Hematopoietic multipotent progenitor cell (in vitro differentiated cells): ENCODE results near the gene LOXL1. TPM values are rescaled to one million over a fixed set of nuclear protein-coding genes. Genes with fewer than 3 reads are reported as not detected.
"Not testable (repeated sequence)": the region's sequence is repeated elsewhere in the genome, so short reads cannot be mapped to it uniquely, and the experiment has no call there.

Source experiments
- DNase-seq, 3 donors: peaks; one replicate each; pipeline ENCODE4 v3.0.0-alpha.2; 2011 to 2015; ENCODE audit warnings: low read depth in 2 of 3, low spot score in 2 of 3
- total RNA-seq: library from RNA; depleted of rRNA; stranded (reverse); fragments of >200 nt; gene quantifications from one replicate; pipeline ENCODE4 v1.2.3, GENCODE V29; 2012

LOXL1 gene
- total RNA-seq, 1 donor, result 12.9 TPM

DNA sequence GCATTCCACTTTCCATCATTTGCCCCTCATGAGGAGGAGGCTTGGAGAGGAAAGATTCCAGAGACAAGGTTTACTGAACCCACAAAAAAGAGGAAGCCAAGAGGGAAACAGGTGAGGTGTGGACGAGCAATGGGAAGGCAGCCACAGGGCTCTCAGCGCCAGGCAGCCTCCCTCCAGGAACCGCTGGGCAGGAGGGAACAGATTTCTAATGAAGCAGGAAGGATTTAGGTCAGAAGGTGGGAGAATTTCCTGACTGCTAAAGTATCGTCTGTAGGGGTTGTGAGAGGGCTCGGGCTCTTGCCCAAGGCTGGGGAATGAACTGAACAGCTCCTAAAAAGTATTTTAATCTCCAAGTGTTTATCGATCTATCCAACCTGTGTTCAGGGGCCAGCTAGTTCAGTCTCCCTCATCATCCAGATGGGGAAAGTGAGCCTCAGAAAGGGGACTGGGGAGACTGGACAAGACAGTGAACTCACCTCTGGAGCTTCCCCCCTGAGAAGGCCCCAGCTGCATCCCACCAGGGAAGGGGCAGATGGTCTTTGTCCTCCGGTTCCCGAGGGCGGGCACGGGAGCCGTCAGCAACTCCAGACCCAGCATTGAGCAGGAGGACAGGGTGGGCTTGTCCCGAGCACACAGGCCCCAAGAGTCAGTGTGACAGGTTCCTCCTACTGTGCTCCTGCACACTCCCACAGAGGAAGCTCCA lies 10.5 kb downstream of the LOXL1 start:
- DNase-seq, result no peak

DNA sequence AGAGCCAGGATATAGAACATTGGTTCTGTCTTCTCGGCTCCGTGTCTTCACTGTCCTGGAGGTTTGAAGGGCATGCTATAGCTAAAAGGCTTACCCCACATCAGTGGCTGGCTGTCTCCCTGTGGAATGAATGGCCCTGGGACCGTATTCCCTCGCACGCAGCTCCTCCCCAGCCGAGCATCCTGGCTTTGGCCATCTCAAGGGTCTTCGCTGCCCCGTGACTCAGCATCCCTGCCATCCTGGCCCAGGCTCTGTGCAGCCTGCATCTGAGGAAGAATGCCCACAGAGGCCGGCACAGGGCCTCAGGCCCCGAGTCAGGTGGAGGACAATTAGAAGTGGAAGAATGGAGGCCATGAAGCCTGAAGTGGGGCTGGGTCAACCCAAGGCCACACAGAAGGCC lies 11.0 kb downstream of the LOXL1 start:
- no peak for DNase-seq

DNA sequence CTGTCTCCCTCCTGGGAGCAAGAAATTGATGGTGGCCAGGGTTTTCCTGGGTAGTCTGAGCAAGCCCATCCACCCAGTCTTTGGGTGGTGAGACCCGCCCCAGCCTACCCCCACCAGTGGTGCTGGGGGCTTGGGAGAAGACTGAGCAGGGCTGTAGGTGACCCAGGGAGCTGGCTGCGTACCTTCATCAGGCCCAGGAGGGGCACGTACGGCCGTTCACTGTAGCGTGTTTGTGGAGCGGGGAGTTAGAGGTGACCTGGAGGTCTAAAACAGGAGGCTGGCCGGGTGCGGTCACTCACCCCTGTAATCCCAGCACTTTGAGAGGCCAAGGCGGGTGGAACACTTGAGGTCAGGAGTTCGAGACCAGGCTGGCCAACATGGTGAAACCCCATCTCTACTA lies 11.5 kb downstream of the LOXL1 start:
- no peak for DNase-seq

DNA sequence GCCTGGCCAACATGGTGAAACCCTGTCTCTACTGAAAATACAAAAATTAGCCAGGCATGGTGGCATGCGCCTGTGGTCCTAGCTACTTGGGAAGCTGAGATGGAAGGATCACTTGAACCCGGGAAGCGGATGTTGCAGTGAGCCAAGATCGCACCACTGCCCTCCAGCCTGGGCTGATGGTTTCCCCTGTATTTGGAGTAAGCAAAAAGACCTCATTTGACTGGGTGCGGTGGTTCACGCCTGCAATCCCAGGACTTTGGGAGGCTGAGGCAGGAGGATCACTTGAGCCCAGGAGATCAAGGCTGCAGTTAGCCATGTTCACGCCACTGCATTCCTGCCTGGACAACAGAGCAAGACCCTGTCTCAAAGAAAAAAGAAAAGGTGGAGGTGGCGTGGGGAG lies 12.3 kb downstream of the LOXL1 start:
- DNase-seq, result not testable (repeated sequence)

DNA sequence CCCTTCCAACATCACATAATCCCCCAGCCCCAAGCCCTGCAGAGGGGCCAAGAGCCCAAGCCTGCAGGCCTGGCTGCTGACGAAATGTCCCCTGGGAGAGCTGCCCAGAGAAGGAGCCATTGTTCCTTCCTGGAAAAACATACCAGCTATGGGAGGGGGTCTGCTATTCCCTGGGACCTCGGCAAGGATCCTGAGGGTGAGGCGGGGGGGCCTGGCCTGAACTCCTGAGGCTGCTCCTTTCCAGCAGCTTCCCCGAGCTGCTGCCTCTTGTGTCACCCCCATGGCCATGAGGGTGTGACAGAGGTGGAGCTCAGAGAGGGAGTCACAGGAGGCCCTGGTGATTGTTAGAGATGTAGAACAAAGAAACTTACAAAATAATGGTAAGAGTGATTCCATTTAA lies 12.9 kb downstream of the LOXL1 start:
- DNase-seq, result no peak

DNA sequence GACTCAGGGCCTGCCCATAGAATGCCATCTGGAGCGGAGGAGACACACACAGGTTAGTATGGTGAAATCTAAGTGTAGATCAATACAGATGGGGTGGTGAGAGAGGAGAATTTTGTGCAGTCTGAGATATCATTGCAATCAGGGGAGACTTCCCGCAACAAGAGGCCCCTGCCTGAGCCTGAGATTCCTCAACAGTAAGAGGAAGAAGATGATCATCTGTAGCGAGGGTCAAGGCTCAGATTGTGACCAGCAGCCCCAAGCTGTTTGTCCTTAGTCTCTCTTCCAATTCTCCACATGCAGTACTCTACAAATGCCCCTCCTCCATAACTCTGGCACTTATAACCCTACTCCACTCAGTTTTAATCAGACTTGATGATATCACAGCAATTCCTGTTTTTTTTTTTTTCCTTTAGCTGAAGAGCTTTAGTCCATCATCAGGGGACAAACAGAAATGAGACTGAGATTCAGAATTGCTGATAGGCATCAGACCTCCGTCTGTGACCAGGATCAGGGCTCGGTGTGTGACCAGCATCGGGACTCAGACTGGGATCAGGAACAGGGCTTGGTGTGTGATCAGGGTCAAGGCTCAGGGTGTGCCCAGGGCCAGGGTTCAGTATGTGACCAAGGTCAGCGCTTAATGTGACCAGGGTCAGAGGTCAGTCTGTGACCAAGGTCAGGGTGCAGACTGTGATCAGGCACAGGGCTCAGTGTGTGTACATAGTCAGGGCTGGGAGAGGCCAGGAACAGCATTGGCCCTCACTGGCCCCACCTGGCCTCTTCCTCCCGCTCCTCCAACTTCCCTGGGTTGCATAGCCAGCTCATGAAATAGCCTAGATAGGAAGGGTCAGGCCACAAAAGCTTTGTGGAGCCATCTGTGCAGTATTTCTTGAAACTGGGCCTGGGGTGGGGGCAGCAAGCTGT lies 14.1 kb downstream of the LOXL1 start:
- DNase-seq, result no peak

DNA sequence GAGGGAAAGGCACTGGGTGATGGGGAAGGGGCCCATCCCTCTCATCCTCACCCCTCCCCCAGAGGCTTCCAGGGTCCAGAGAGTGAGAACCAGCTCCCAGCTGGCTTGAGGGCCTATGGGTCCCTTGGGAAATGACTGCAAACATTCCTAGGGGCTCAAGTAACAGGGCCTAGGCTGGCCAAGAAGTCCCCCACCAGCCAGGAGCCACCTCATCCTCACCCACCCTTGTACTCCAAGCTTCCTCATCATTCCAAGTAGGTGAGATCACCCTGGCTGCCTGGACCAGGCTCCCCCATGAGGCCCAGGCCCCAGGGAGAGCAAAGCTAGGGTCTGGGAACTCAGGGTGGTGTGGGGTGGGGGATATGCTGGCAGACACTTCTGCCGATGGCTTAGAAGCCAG lies 14.8 kb downstream of the LOXL1 start:
- no peak for DNase-seq

DNA sequence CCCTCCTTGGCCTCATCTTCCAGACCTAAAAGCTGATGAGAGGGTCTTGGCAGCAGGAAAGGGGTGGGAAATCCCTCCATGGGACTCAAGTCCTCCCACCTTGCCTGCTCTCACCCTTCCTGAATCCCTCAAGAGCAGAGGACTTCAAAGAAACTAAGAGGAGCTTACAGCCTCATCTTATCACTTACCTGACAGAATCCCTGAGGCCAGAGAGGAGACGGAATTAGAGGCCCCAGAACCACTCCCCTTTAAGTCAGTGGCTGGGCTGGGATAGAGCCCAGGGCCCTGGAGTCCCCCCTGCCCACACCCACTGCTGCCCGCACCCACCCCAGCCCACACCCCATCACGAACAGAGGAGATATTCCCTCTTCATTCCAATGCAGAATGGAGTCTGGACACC lies 15.2 kb downstream of the LOXL1 start:
- DNase-seq, result no peak

DNA sequence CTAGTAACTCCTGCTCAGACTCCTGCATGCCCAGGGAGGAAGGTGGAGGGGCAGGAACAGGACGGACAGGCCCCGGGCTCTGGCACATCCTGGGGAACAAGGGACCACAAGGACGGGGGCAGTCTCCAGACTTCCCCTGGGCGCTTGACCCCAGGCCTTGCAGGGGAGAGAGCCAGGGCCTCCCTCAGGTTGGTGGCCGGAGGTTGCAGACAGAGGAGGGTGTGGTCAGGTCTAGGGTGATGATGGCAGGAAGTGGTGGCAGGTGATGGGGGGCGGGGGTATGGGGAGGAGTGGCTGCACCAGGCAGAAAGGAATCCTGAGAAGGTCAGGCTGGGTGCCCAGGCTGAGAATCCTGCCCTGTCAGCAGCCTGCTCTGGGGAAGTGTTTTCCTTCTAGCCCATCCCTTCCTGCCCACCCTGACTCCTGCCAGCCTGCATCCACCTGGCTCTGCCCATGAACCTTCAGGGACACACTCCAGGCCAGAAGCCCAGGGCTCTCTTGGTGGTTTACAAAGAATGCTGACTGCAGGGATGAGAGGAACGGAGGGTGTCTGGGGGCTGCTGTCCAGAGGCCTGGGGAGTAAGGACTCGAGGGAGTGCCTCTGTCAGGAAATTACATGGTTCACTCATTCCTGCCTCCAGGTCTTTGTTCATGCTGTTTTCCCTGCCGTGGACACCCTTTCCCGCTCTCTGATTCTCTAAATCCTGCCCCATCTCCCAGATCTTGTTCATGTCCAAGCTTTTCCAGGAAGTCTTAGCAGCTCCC lies 15.8 kb downstream of the LOXL1 start:
- DNase-seq, result no peak

DNA sequence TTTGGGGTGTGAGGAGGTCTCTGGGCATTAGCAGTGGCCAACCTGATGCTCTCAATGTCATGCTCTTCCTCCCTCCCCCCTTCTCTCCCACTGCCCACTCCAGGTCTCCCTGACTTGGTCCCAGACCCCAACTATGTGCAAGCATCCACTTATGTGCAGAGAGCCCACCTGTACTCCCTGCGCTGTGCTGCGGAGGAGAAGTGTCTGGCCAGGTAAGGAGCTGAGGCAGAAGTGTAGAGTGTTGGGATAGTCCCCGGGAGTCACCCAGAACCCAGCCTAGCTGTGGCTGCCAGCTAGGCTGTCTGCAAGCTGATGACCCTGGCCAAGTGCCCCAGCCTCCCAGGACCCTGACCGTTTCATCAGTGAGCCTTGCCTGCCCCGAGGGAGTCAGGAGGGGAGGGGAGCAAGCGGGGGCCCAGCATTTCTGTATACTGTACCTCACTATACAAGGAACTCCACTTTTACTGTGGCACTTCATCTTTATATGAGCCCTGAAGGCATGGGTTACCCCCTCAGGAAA lies 16.5 kb downstream of the LOXL1 start:
- DNase-seq, result no peak

DNA sequence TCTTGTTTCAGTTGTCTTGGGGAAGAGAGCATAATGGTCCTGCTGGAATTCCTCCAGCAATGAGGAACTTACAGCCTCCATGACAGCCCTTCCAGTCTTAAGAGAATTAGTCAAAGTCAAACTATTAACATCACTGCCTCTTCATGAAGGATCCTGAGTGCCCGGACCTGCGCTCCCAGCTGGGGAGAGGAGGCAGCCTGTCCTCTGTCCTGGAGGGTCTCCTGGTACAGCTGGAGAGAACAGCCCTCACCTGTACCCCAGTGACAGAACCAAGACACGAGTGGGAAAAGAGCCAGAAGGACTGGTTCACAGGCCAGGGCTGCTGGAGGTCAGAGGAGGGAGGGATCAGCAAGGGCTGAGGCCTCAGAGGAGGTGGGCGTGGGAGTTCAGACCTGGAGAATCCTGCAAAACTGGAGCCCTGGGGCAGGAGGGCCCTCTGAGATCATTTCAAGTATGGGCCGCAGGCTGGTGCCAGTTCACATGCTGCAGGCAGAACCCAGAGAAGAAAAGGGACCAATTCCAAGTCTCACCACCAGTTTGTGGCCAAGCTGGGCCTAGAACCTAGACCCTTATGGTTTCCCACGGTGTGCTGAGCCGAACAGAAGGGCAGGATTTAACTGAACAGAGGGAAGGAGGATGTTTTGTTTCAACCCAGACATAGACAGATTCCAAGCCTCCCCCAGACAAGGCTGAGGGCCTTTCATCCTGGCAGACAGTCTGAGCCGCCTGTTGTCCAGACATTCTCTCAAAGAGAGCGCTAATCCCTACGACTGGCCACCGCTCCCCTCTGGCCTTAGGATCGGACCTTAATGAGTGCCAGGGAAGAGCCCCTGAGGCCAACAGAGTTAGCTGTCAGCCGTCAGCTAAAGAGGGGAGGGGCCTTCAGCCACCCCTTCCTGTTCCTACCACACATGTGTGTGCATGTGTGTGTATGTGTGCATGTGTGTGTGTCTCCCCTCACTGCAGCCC lies 18.2 kb downstream of the LOXL1 start:
- DNase-seq, result peak in 1 of 3 donors; percentile 81

DNA sequence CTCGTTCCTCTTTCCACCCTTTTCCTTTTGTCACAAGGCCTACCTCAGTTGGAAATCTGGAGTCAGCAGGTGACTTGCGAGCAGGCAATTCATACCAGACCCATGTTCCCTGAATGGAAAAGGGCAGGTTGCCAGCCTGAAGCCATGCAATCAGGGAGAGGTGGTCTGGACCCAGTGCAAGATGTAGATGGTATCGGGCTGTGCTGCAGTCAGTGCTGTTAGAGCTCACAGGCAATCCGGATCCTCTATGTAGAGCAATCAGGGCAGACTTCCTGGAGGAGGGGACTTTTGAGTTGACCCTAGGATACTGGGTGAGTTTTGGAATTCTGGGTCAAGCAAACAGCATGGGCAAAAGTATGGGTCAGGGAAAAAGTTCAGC lies 18.9 kb downstream of the LOXL1 start:
- no peak for DNase-seq

DNA sequence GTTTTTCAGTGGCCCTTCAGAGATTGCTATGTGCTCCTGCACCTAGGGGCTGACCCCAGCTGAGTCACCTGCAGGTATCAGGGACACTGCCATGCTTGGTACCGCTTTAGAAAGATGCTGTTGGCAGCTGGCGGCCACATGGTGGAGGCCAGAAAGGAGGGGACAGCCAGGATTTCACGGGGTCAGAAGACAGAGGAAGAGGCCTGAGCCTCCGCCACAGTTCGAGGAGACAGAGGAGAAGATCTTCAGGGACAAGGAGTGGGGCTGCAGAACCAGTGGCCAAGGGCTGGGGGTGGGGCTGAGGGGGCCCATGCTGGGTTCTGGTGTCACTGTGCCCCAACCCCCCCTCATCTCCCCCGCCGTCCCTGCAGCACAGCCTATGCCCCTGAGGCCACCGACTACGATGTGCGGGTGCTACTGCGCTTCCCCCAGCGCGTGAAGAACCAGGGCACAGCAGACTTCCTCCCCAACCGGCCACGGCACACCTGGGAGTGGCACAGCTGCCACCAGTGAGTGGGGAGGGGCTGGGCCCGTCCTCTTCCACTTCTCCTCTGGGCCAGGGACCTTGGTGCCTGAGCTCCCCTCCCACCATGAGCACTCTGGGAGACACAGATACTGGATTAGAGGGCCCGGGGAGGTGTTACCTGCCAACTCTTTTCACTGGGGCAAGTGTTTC lies 19.9 kb downstream of the LOXL1 start:
- DNase-seq, result peak in 1 of 3 donors; percentile 64

DNA sequence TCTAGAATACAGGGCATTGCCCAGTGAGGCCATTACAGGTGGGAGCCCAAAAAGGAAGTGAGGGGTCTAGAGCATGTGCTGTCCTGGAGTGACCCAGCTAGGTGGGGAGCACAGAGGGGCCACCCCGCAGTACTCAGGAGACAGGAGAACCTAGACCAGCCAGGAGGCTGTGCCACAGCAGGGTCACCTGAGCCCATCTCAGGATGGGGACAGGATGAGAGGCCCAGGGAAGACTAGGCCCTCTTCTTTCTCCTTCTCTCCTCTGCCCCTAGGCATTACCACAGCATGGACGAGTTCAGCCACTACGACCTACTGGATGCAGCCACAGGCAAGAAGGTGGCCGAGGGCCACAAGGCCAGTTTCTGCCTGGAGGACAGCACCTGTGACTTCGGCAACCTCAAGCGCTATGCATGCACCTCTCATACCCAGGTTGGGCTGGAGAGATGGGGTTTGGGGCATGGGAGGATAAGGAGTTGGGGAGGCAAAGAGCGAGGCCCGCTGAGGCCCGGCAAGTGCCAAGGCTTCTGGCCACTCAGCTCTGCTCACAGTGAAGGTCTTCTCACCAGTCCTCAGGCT lies 20.6 kb downstream of the LOXL1 start:
- DNase-seq, result no peak

DNA sequence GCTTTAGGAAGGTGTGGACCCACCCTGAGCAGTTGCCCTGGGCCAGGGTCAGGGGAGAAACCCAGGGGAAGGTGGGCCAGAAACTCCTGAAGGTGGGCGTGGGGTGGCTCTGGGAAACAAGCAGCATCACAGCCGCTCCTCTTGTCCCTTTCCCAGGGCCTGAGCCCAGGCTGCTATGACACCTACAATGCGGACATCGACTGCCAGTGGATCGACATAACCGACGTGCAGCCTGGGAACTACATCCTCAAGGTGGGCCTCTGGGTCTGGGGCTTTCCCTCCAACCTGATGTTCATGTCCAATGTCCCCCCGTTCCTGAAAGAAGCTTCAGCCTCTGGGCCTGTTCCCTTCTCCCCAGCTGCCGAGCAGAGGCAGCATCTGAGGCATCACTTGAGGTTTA lies 21.4 kb downstream of the LOXL1 start:
- no peak for DNase-seq

DNA sequence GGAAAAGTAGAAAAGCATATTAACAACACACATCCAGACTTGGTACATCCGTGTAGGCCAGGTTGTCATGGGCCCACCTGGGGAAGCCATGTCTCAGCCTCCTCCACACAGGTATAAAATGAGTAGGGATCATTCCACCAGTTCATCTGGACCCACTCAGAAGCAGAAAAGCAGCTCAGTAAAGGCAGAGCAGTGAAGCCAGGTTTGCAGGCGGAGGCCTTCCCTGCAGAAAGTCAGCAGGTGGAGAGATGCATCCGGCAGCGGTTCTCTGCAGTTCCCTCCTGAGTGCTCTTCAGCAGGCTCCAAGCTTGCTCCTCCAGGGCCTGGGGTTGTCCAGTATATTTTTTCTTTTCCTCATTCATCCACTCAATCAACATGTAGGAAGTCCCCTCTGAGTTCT lies 22.1 kb downstream of the LOXL1 start:
- no peak for DNase-seq

DNA sequence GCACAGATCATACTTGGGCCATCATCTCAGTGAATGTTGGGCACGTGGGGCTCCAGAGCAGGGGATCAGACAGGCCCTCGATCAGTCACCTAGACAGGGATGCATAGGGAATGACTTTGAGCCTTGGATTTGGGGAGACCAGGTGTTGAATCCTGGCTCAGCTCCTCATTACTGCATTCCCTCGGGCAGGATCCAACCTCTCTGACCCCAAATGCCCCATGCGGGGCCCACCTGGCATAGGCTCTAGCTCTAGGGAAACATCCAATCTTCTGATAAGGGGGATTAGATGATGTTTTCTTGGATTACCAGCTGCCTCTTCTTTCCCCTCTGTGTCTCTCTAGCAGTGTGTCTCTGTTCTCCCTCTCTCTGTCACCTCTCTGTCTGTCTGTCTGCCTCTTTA lies 22.7 kb downstream of the LOXL1 start:
- no peak for DNase-seq

DNA sequence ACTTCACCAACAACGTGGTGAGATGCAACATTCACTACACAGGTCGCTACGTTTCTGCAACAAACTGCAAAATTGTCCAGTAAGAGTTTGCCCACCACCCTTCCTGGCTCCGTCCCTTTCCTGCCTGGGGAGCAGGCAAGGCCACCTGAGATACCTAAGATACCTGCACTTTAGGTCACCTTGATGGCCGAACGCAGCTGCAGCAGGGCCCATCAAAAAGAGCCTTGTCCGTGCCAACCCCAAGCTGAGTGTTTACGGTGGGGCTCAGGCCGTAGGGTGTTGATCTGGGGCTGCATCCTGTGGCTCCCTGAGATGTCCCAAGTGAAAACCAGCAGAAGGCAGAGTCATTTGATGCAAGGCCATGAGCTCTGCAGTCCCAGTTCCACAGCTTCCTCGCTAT lies 23.2 kb downstream of the LOXL1 start:
- no peak for DNase-seq

DNA sequence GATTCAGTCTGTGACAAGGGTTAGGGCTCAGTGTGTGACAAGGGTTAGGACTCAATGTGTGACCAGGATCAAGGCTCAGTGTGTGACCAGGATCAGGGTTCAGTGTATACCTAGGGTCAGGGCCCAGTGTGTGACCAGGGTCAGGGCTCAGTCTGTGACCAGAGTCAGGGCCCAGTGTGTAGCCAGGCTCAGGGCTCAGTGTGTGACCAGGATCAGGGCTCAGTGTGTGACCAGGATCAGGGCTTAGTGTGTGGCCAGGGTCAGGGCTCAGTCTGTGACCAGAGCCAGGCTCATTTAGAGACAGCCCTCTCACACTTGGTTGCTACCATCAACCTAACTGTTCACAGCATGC lies 24.2 kb downstream of the LOXL1 start:
- DNase-seq, result no peak
